ENCODE data around the gene RBM7. TPM values are rescaled to one million over a fixed set of nuclear protein-coding genes. Genes with fewer than 3 reads are reported as not detected.

Gene RBM7
- total RNA-seq, 2 experiments from 2014 or later, result 51.4 to 52.6 TPM

DNA sequence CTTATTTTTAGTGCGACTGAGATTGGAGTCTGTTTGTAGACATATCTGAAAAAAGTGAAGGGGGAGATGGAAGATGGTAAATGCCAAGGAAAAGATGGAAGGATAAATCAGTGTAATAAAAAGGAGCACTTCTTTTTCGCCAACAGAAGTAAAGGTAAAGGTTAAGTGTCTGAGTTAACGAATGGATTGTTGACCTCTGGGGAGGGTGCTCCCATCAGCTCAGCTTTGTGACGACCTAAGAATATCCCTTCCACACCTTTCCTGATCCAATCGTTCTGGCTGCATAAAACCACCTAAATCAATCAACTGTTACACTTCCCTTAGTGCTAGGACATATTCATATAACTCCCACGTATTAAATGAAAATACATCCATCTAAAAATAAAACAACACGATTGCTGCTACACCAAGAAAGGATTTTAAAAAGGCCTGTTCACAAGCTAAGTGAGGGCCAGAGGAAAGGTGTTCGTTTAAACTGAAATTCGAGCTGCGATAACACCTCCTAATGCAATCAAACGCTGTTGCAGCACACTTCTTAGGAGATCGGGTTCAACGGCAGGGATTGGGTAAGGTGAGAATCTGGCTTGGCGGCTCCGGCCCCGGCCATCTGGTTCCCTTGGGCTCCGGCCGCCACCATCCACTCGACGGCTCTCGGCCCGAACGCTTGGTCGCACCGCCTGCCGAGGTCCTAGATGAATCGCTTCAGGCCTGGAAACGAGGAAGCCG lies 813 bp upstream of the RBM7 start:
- no peaks in the 10 kb centered on the region for H3K9me3 Mint-ChIP-seq
- no peak for DNase-seq
- ChIA-PET POLR2A (no interaction called here), CTCF (interaction anchor here (1.2 kb wide), 1 partner anchor 52 kb away, joined by 3 read pairs; no protein-coding TSS in a partner anchor)
- peak; percentile 7 for ATAC-seq
- peak overlapping the region; percentile 99 for H3K27ac Mint-ChIP-seq
- H3K4me3 Mint-ChIP-seq, result peak overlapping the region; percentile 97
- TF ChIP-seq, protein P1, sequence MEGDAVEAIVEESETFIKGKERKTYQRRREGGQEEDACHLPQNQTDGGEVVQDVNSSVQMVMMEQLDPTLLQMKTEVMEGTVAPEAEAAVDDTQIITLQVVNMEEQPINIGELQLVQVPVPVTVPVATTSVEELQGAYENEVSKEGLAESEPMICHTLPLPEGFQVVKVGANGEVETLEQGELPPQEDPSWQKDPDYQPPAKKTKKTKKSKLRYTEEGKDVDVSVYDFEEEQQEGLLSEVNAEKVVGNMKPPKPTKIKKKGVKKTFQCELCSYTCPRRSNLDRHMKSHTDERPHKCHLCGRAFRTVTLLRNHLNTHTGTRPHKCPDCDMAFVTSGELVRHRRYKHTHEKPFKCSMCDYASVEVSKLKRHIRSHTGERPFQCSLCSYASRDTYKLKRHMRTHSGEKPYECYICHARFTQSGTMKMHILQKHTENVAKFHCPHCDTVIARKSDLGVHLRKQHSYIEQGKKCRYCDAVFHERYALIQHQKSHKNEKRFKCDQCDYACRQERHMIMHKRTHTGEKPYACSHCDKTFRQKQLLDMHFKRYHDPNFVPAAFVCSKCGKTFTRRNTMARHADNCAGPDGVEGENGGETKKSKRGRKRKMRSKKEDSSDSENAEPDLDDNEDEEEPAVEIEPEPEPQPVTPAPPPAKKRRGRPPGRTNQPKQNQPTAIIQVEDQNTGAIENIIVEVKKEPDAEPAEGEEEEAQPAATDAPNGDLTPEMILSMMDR (IDR thresholded peaks at IDR 0.05), result no peak
- H3K36me3 Mint-ChIP-seq (ENCODE audit: low read depth), result peaks cover 32% of the 10 kb centered on the region
- intact Hi-C loops (cut with micrococcal nuclease), result loop anchor here (2.0 kb wide), 1 partner anchor 39 kb away; the partner anchor contains the start of gene REXO2
- no peaks in the 10 kb centered on the region for H3K27me3 Mint-ChIP-seq
- peaks cover 36% of the 10 kb centered on the region for H3K4me1 Mint-ChIP-seq (ENCODE audit: low read depth)

DNA sequence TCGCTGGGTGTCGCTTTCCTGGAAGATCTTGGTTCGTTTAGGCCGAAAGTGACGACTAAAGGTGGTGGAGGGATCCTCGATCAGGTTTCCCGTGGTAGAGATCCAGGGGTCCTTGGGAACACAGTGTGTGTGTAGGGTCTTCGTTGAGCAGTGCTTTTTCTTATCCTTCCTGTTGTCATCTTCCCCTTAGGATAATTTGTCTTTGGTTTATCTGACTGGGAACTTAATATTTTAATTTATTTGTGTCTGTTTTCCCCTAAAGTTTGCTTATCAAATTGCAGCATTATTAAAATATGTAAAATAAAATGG lies 403 bp downstream of the RBM7 start:
- ChIA-PET POLR2A (no interaction called here), CTCF (interaction anchor here (0.8 kb wide), 1 partner anchor 10 kb away, joined by 3 read pairs; no protein-coding TSS in a partner anchor)

DNA sequence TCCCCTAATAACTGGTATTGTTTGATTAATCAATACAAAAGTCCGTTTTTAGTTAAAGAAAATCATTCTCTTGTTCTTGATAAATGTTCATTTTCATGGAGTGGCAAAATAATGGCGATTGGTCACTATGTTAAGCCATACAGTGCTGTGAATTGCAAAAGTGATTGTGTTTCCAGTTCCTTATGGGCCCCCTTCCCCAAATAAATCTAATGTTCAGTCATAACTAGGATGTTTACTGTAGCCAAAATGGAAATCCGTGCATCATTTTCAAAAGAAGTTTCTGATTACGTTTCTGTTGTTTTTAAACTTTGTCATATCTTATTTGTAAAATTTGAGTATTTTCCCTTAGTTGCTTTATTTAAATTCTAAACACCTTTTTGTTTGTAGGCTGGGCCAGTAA lies 845 bp downstream of the RBM7 start:
- ChIA-PET CTCF (interaction anchor here (0.9 kb wide), 1 partner anchor 61 kb away, joined by 4 read pairs; no protein-coding TSS in a partner anchor), POLR2A (no interaction called here)
- TF ChIP-seq, protein P1 (IDR thresholded peaks at IDR 0.05), result no peak
- Mint-ChIP-seq H3K27ac (peak overlapping the region; percentile 99), H3K4me1 (ENCODE audit: low read depth) (peaks cover 50% of the 10 kb centered on the region), H3K9me3 (no peaks in the 10 kb centered on the region), H3K36me3 (ENCODE audit: low read depth) (peaks cover 47% of the 10 kb centered on the region), H3K27me3 (no peaks in the 10 kb centered on the region), H3K4me3 (peak overlapping the region; percentile 97)
- DNase-seq, result no peak
- ATAC-seq, result no peak
- intact Hi-C loops (cut with micrococcal nuclease), result loop anchor here (2.0 kb wide), 1 partner anchor 37 kb away; the partner anchor contains the start of gene REXO2

More for the DNA sequence above, 403 bp downstream of the RBM7 start:
- TF ChIP-seq, protein P1 (IDR thresholded peaks at IDR 0.05), result no peak
- peaks cover 43% of the 10 kb centered on the region for H3K36me3 Mint-ChIP-seq (ENCODE audit: low read depth)
- no peaks in the 10 kb centered on the region for H3K27me3 Mint-ChIP-seq
- peaks cover 46% of the 10 kb centered on the region for H3K4me1 Mint-ChIP-seq (ENCODE audit: low read depth)
- DNase-seq (no peak), ATAC-seq (no peak)
- H3K27ac Mint-ChIP-seq, result peak overlapping the region; percentile 99
- intact Hi-C loops (cut with micrococcal nuclease), result loop anchor here (2.0 kb wide), 1 partner anchor 38 kb away; the partner anchor contains the start of gene REXO2
- H3K9me3 Mint-ChIP-seq, result no peaks in the 10 kb centered on the region
- H3K4me3 Mint-ChIP-seq, result peak overlapping the region; percentile 97

DNA sequence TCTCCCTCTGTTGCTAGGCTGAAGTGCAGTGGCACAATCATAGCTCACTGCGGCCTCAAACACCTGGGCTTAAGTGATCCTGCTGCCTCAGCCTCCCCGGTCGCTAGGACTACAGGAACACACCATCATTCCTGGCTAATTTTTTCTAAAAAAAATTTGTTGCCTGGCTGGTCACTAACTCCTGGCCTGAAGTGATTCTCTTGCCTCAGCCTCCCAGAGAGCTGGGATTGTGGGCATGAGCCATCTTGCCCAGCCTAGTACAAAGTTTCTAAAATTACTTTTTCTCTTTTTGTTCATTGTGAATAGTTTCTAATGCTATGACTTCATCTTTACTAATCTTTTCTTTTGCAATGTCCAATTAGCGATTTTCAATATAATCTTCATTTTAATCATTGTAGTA lies 12.5 kb downstream of the RBM7 start:
- ChIA-PET CTCF (no interaction called here), POLR2A (interaction anchor here (1.2 kb wide), 1 partner anchor 11 kb away, joined by 4 read pairs; no protein-coding TSS in a partner anchor)
- TF ChIP-seq, protein P1 (IDR thresholded peaks at IDR 0.05), result no peak
- H3K4me3 Mint-ChIP-seq, result no peak overlapping the region
- H3K36me3 Mint-ChIP-seq (ENCODE audit: low read depth), result peaks cover 21% of the 10 kb centered on the region
- no peaks in the 10 kb centered on the region for H3K27me3 Mint-ChIP-seq
- no peak overlapping the region for H3K27ac Mint-ChIP-seq
- DNase-seq (no peak), ATAC-seq (no peak)
- peaks cover 6% of the 10 kb centered on the region for H3K4me1 Mint-ChIP-seq (ENCODE audit: low read depth)
- intact Hi-C loops (cut with micrococcal nuclease), result no loop called here
- no peaks in the 10 kb centered on the region for H3K9me3 Mint-ChIP-seq

DNA sequence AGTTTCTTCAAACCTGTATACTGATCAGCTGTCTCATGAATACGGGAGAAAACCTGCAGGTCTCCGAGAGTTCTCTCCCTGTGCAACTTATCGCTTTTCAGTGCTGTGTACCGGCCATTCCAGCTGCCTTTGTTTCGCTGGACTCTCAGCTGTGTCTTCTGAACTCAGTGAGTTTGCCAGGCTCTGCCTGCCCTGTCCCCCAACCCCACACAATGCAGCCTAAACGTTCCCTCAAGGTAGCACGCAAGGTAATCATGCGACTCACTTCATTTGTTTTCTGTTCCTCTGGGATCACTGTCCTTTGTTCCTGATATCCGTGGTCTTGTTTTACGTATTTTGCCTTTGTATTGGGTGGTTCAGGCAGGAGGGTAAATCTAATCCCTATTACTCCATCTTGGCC lies 13.5 kb downstream of the RBM7 start:
- H3K27ac Mint-ChIP-seq, result no peak overlapping the region
- H3K4me3 Mint-ChIP-seq, result no peak overlapping the region
- DNase-seq (no peak), ATAC-seq (no peak)
- intact Hi-C loops (cut with micrococcal nuclease), result no loop called here
- H3K27me3 Mint-ChIP-seq, result no peaks in the 10 kb centered on the region
- H3K4me1 Mint-ChIP-seq (ENCODE audit: low read depth), result peaks cover 6% of the 10 kb centered on the region
- H3K9me3 Mint-ChIP-seq, result no peaks in the 10 kb centered on the region
- peaks cover 17% of the 10 kb centered on the region for H3K36me3 Mint-ChIP-seq (ENCODE audit: low read depth)
- ChIA-PET CTCF (no interaction called here), POLR2A (no interaction called here)
- TF ChIP-seq, protein P1 (IDR thresholded peaks at IDR 0.05), result no peak

Measured in activated CD8-positive, alpha-beta T cell treated with anti-CD3 and anti-CD28 coated beads for 36 hours (primary cell).